Left ventricle myocardium inferior (tissue), 1 donor: Measurements from ENCODE around the gene GJB4. TPM values are rescaled to one million over a fixed set of nuclear protein-coding genes. Genes with fewer than 3 reads are reported as not detected.

ENCODE experiments used
- DNase-seq: peaks from one replicate; pipeline ENCODE4 v3.0.0-alpha.2; 2020
- H3K27ac ChIP-seq: fragments of 200-600 bp; replicated peaks from 2 replicates; pipeline ENCODE4 v1.8.0; 2021
- H3K27me3 ChIP-seq: fragments of 200-600 bp; 2 replicates; pipeline ENCODE4 v1.8.0; 2021; ENCODE audit warnings: low read depth
- H3K36me3 ChIP-seq: fragments of 200-600 bp; 2 replicates; pipeline ENCODE4 v1.8.0; 2021
- H3K4me1 ChIP-seq: fragments of 200-600 bp; 2 replicates; pipeline ENCODE4 v1.8.0; 2021
- H3K4me3 ChIP-seq: fragments of 200-600 bp; 2 replicates; pipeline ENCODE4 v1.8.0; 2021; ENCODE audit warnings: mild to moderate bottlenecking, moderate library complexity
- H3K9me3 ChIP-seq: fragments of 200-600 bp; replicated peaks from 2 replicates; pipeline ENCODE4 v1.8.0; 2021
- intact Hi-C: fragments of 100-400 bp; cut with micrococcal nuclease; formaldehyde crosslinking; loops from one replicate; pipeline ENCODE4 v1.11.0; 2022
- total RNA-seq: library from RNA; stranded (reverse); fragmentation: NEBNext Ultra II Directional; extraction: Animal tissue kit (Norgen Biotek cat#: 25700); gene quantifications from one replicate; pipeline ENCODE4 v1.2.1, GENCODE V29; 2021
- TF ChIP-seq, protein P1 (sequence below): fragments of 200-600 bp; IDR thresholded peaks from 2 replicates; pipeline ENCODE4 v1.8.0; 2021; ENCODE audit warnings: antibody characterized with exemption, mild to moderate bottlenecking, borderline replicate concordance
- donor health status: DM: no; HTN: yes; CAD: no; lungs with severe emphysema.

GJB4 gene
- total RNA-seq, 1 donor from 2014 or later = not detected

DNA sequence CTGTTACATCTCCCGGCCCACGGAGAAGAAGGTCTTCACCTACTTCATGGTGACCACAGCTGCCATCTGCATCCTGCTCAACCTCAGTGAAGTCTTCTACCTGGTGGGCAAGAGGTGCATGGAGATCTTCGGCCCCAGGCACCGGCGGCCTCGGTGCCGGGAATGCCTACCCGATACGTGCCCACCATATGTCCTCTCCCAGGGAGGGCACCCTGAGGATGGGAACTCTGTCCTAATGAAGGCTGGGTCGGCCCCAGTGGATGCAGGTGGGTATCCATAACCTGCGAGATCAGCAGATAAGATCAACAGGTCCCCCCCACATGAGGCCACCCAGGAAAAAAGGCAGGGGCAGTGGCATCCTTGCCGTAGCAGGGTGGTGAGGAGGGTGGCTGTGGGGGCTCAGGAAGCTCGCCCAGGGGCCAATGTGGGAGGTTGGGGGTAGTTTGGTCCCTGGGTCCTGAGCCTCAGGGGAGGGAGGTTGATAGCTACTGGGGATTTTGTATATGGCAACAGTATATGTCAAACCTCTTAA is 2.3 kb downstream of the GJB4 start:
- peaks cover 79% of the 10 kb centered on the region for H3K27me3 ChIP-seq
- intact Hi-C loops = no loop called here
- H3K36me3 ChIP-seq = no peaks in the 10 kb centered on the region
- TF ChIP-seq, protein P1, sequence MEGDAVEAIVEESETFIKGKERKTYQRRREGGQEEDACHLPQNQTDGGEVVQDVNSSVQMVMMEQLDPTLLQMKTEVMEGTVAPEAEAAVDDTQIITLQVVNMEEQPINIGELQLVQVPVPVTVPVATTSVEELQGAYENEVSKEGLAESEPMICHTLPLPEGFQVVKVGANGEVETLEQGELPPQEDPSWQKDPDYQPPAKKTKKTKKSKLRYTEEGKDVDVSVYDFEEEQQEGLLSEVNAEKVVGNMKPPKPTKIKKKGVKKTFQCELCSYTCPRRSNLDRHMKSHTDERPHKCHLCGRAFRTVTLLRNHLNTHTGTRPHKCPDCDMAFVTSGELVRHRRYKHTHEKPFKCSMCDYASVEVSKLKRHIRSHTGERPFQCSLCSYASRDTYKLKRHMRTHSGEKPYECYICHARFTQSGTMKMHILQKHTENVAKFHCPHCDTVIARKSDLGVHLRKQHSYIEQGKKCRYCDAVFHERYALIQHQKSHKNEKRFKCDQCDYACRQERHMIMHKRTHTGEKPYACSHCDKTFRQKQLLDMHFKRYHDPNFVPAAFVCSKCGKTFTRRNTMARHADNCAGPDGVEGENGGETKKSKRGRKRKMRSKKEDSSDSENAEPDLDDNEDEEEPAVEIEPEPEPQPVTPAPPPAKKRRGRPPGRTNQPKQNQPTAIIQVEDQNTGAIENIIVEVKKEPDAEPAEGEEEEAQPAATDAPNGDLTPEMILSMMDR = no peak
- H3K27ac ChIP-seq = no peak overlapping the region
- H3K4me1 ChIP-seq = no peaks in the 10 kb centered on the region
- DNase-seq = no peak
- H3K4me3 ChIP-seq = no peak overlapping the region
- H3K9me3 ChIP-seq = no peaks in the 10 kb centered on the region

DNA sequence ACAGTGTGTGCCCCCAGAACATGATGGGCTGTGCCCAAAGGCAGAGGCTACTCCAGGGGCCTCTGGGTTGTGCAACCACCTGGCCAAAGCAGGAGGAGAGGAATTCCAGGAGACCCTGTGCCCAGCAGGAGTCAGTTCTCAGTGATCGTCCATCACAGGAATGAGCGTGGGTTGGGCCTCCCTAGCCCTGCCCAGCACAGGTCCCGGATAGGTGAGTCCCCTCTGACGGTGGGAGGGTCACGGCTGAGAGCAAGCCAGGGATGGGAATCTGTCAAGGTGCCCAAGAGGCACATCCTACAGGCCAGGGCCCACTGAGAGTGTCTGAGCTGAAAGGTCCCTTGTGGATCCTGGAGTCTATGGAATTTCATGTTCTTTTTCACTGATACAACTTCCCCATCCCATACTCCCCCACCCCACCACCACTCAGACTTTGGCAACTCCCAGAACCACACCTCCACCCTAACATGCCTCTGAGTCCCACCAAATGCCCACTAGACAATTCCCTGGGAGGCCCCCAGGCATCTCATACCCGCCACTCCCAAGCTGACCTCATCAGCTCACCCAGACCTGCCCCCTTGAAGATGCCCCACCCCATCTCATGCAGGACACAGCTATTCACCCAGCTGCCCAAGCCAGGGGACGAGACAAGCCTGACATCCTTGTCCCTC is 3.1 kb downstream of the GJB4 start:
- DNase-seq = no peak
- Histone ChIP-seq H3K4me1 (no peaks in the 10 kb centered on the region), H3K4me3 (no peak overlapping the region), H3K9me3 (no peaks in the 10 kb centered on the region), H3K27ac (no peak overlapping the region), H3K36me3 (no peaks in the 10 kb centered on the region), H3K27me3 (peaks cover 81% of the 10 kb centered on the region)
- TF ChIP-seq, protein P1 = no peak
- intact Hi-C loops = no loop called here

DNA sequence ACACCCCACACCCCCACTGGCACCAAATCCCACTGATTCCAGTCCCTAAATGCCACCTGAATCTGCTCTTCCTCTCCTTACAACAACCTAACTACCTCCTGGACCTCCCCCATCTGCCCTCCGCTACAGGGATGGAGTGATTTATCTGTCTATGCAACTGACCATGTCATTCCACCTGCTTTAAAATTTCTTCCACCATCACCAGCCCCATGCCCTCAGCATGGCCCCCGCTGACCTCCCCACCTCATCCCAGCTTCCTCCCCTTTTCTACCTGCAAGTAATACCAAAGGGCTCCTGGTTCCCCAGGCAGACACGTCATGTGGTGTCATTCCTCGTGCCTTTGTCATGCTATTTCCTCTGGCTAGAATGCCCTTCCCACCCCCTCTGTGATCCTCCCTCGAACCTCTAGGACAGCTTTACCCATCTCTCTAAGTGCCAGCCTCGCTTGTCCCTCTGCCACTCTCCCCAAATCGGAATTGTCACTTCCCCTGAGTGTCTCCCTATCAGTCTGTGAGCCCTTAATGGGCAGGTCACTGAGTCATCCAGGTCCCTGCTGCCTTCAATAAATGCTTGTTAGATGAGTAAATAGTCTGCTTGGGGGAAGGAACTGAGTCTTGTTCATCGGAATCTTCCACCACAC is 3.7 kb downstream of the GJB4 start:
- intact Hi-C loops = no loop called here
- TF ChIP-seq, protein P1 = no peak
- no peaks in the 10 kb centered on the region for H3K4me1 ChIP-seq
- no peak for DNase-seq
- H3K9me3 ChIP-seq = no peaks in the 10 kb centered on the region
- H3K27me3 ChIP-seq = peaks cover 80% of the 10 kb centered on the region
- no peaks in the 10 kb centered on the region for H3K36me3 ChIP-seq
- H3K27ac ChIP-seq = no peak overlapping the region
- H3K4me3 ChIP-seq = no peak overlapping the region

DNA sequence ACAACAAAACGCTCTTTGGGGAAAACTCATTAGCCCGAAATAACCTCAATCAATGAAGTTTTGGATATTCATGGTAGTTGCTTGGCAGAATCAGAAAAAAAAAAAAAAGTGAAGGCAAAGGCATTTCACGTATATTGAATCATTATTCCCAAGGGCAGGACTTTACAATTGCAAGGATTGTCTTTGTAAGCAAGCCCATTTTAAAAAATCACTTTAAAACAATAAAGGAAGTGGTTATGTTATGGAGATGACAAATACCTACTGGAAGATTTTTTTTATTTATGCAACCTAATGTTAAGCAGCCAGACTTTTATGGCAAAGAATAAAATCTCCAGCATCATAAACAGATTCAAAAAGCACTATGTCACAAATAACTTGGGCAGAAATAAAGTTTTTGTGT is 9.3 kb downstream of the GJB4 start:
- H3K27ac ChIP-seq = no peak overlapping the region
- intact Hi-C loops = no loop called here
- H3K4me1 ChIP-seq = no peaks in the 10 kb centered on the region
- H3K27me3 ChIP-seq = peaks cover 62% of the 10 kb centered on the region
- no peaks in the 10 kb centered on the region for H3K9me3 ChIP-seq
- no peaks in the 10 kb centered on the region for H3K36me3 ChIP-seq
- TF ChIP-seq, protein P1 = no peak
- no peak overlapping the region for H3K4me3 ChIP-seq
- DNase-seq = no peak

DNA sequence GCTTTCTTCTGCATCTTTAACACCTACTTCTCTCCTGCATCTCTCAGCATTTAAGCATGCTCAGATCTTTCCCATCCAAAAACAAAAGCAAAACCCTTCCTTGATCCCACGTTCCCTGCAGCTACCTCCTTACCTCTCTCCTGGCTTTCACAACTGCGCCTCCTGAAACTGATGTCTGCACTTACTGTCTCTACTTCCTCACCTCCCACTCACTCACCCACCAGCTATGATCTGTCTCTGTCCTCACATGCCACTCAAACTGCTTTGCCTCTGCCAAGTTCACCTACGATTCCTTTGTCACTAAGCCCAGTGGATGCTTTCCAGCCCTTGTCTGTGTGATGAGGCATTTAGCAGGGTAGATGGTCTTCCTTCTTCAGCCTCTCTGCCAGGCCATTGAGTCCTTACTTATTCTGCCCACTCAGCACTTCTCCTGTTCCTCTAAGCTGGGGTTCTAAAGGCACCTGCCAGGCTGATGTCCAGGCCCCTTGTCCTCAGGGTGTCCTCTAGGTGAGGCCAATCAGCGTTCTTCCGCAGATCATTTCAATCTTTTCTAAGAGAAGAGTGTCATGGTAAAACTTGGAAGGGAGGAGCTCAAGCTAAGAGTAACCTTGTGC is 11.5 kb downstream of the GJB4 start:
- Histone ChIP-seq H3K36me3 (no peaks in the 10 kb centered on the region), H3K4me1 (no peaks in the 10 kb centered on the region), H3K27ac (no peak overlapping the region), H3K4me3 (no peak overlapping the region), H3K9me3 (no peaks in the 10 kb centered on the region), H3K27me3 (peaks cover 69% of the 10 kb centered on the region)
- TF ChIP-seq, protein P1 = no peak
- intact Hi-C loops = no loop called here
- DNase-seq = no peak
